RPMI7951 (cell line): ENCODE data around the gene RGS19. TPM values are rescaled to one million over a fixed set of nuclear protein-coding genes. Genes with fewer than 3 reads are reported as not detected.
A peak's percentile ranks its signal among the peaks of the same experiment; 100 is the strongest.

Experiments used
- DNase-seq: peaks from one replicate; pipeline ENCODE4 v3.0.0-alpha.2; 2012; ENCODE audit warnings: low read depth
- total RNA-seq: library from RNA; depleted of rRNA; stranded (reverse); fragments of >200 nt; shearing (Covaris generic); gene quantifications from 2 replicates; pipeline ENCODE4 v1.2.3, GENCODE V29; 2014; rRNA removed

The RGS19 gene
- total RNA-seq, 1 experiment from 2014 or later, result 18.9 TPM

- no peak for DNase-seq
Observed at GRCh38 chr20:64035933-64036345, 43.4 kb downstream of the RGS19 start, which contains the start of gene C20orf204. Gene C20orf204 (plus strand): TSS chr20:64036182. CDS start chr20:64036324, 142 bp downstream.

GRCh38 chr20:64035066-64035932 is 44.0 kb downstream of the RGS19 start:
- DNase-seq, result no peak

- DNase-seq, result peak; percentile 35
Observed at GRCh38 chr20:64033981-64034493, 45.3 kb downstream of the RGS19 start.

- no peak for DNase-seq
Observed at GRCh38 chr20:64032706-64033624, 46.4 kb downstream of the RGS19 start.

GRCh38 chr20:64031822-64032314 is 47.5 kb downstream of the RGS19 start:
- no peak for DNase-seq

- DNase-seq, result no peak
Observed at GRCh38 chr20:64030371-64031134, 48.8 kb downstream of the RGS19 start.

- no peak for DNase-seq
Observed at GRCh38 chr20:64029293-64030117, 49.8 kb downstream of the RGS19 start.

- DNase-seq, result no peak
Observed at GRCh38 chr20:64027981-64028685, 51.2 kb downstream of the RGS19 start.

GRCh38 chr20:64025826-64026412 is 53.4 kb downstream of the RGS19 start:
- no peak for DNase-seq

- no peak for DNase-seq
Observed at GRCh38 chr20:64025101-64025825, 54.1 kb downstream of the RGS19 start.

GRCh38 chr20:64024141-64024990 is 55.0 kb downstream of the RGS19 start:
- no peak for DNase-seq

GRCh38 chr20:64023361-64024140 is 55.8 kb downstream of the RGS19 start:
- DNase-seq, result no peak

Other genes starting within 250 kb of the RGS19 start
- 3.4 and 5.8 TPM in 2 replicates for gene ZBTB46, start 248.3 kb downstream of the RGS19 start, total RNA-seq
- not detected in 2 replicates for gene ABHD16B, start 218.0 kb downstream of the RGS19 start, total RNA-seq
- gene TPD52L2, start 214.2 kb downstream of the RGS19 start, total RNA-seq, result 137 and 140 TPM in 2 replicates
- 29.3 and 37.1 TPM in 2 replicates for gene DNAJC5, start 184.4 kb downstream of the RGS19 start, total RNA-seq
- 23.1 and 24.4 TPM in 2 replicates for gene UCKL1, start 123.1 kb downstream of the RGS19 start, total RNA-seq
- 2.8 and 4.0 TPM in 2 replicates for gene ZNF512B, start 109.6 kb downstream of the RGS19 start, total RNA-seq
- gene SAMD10, start 99.9 kb downstream of the RGS19 start, total RNA-seq, result 1.6 and 1.9 TPM in 2 replicates
- gene PRPF6, start 98.4 kb downstream of the RGS19 start, total RNA-seq, result 68.4 and 74.2 TPM in 2 replicates
- gene C20orf204, start 43.3 kb downstream of the RGS19 start, total RNA-seq, result 0.36 and 1.7 TPM in 2 replicates
- gene SOX18, start 29.9 kb downstream of the RGS19 start, total RNA-seq, result 0.12 and 0.20 TPM in 2 replicates
- 28.2 and 34.2 TPM in 2 replicates for gene TCEA2, start 16.3 kb downstream of the RGS19 start, total RNA-seq
- gene OPRL1, start 564 bp upstream of the RGS19 start, total RNA-seq, result 0.29 and 0.84 TPM in 2 replicates
- 0.39 and 0.48 TPM in 2 replicates for gene LKAAEAR1, start 4.9 kb upstream of the RGS19 start, total RNA-seq
- not detected in 2 replicates for gene NPBWR2, start 28.0 kb upstream of the RGS19 start, total RNA-seq
- gene MYT1, start 84.9 kb upstream of the RGS19 start, total RNA-seq, result not detected in 2 replicates
- gene PCMTD2, start 176.2 kb upstream of the RGS19 start, total RNA-seq, result 30.5 and 35.4 TPM in 2 replicates